H1 (cell line): ENCODE results near the gene CRYBB2. TPM values are rescaled to one million over a fixed set of nuclear protein-coding genes. Genes with fewer than 3 reads are reported as not detected.

Experiments
- CTCF ChIA-PET: fragments of 300-600 bp; sonication (Branson Sonifier 250); formaldehyde crosslinking; loops from one replicate; lab custom pipeline; 2021; ENCODE audit not compliant: partially characterized antibody; lab: Charles Lee
- POLR2A ChIA-PET: fragments of 300-600 bp; sonication (Branson Sonifier 250); formaldehyde crosslinking; loops from one replicate; lab custom pipeline; 2021; ENCODE audit warnings: inconsistent platforms; ENCODE audit not compliant: partially characterized antibody; lab: Charles Lee
- DNase-seq, 2 experiments: peaks; one replicate each; pipeline versions ENCODE4 v3.0.0 to v3.0.0-alpha.2; 2010 to 2022; ENCODE audit warnings: low spot score in 2 of 2, low read depth in 1 of 2, mixed read lengths in 1 of 2
- FAIRE-seq: peaks from 2 replicates; lab custom pipeline; 2011; peaks lifted over from hg19 to GRCh38; lab: Jason Lieb, UNC
- H2AFZ ChIP-seq: 2 replicates; pipeline ENCODE4 v1.8.1; 2012; ENCODE audit warnings: low read length, inconsistent platforms
- H2AK5ac ChIP-seq: 2 replicates; pipeline ENCODE4 v1.6.1; 2013; ENCODE audit warnings: low read depth, low read length
- H2BK120ac ChIP-seq: replicated peaks from 2 replicates; pipeline ENCODE3; 2013; ENCODE audit warnings: low read depth, low read length, inconsistent platforms
- H2BK12ac ChIP-seq: 2 replicates; pipeline ENCODE4 v1.6.1; 2013; ENCODE audit warnings: low read depth, low read length
- H2BK15ac ChIP-seq: 2 replicates; pipeline ENCODE4 v1.6.1; 2013; ENCODE audit warnings: low read length
- H2BK20ac ChIP-seq: 2 replicates; pipeline ENCODE4 v1.6.1; 2013; ENCODE audit warnings: low read length
- H2BK5ac ChIP-seq: 2 replicates; pipeline ENCODE4 v1.6.1; 2013; ENCODE audit warnings: low read depth, low read length
- H3K14ac ChIP-seq: 2 replicates; pipeline ENCODE4 v1.6.1; 2013; ENCODE audit warnings: inconsistent platforms; ENCODE audit not compliant: insufficient read length
- H3K18ac ChIP-seq: 2 replicates; pipeline ENCODE4 v1.6.1; 2013; ENCODE audit warnings: low read length; ENCODE audit errors: extremely low read depth
- H3K23ac ChIP-seq: 2 replicates; pipeline ENCODE4 v1.6.1; 2013; ENCODE audit warnings: inconsistent platforms; ENCODE audit not compliant: insufficient read length
- H3K23me2 ChIP-seq: 2 replicates; pipeline ENCODE4 v1.6.1; 2013; ENCODE audit warnings: low read depth, low read length
- H3K27ac ChIP-seq: 2 replicates; pipeline ENCODE4 v1.6.1; 2011; ENCODE audit warnings: low read depth, low read length, inconsistent platforms
- H3K27me3 ChIP-seq, 4 experiments: replicated peaks in 1 of 4; 1 replicate in 1 of 4; 2 replicates in 3 of 4; pipeline versions ENCODE4 v1.6.1 to v1.8.1; 2011 to 2013; ENCODE audit warnings: low read length in 3 of 4, mild to moderate bottlenecking in 3 of 4, inconsistent platforms in 2 of 4, mixed read lengths in 2 of 4, moderate library complexity in 1 of 4; ENCODE audit not compliant: control insufficient read depth in 3 of 4, insufficient read depth in 3 of 4; ENCODE audit errors: extremely low read depth in 1 of 4
- H3K36me3 ChIP-seq, 4 experiments: 2 replicates each; pipeline versions ENCODE4 v1.6.1 to v1.8.1; 2011 to 2013; ENCODE audit warnings: mild to moderate bottlenecking in 4 of 4, low read length in 3 of 4, moderate library complexity in 2 of 4, control low read depth in 1 of 4, inconsistent platforms in 1 of 4; ENCODE audit not compliant: insufficient read depth in 4 of 4, control insufficient read depth in 2 of 4
- H3K4ac ChIP-seq: replicated peaks from 2 replicates; pipeline ENCODE3; 2013; ENCODE audit warnings: low read length, low read depth, mixed read lengths, inconsistent platforms; ENCODE audit not compliant: insufficient read length
- H3K4me1 ChIP-seq, 4 experiments: replicated peaks in 1 of 4; 1 replicate in 1 of 4; 2 replicates in 3 of 4; pipeline versions ENCODE4 v1.6.1 to v1.8.1; 2011 to 2013; ENCODE audit warnings: low read length in 3 of 4, inconsistent platforms in 2 of 4, mixed read lengths in 1 of 4; ENCODE audit not compliant: insufficient read depth in 4 of 4, control insufficient read depth in 3 of 4
- H3K4me2 ChIP-seq, 2 experiments: 2 replicates each; pipeline versions ENCODE4 v1.6.1 to v1.8.1; 2011 to 2013; ENCODE audit warnings: low read depth in 2 of 2, low read length in 2 of 2, control low read depth in 1 of 2, inconsistent platforms in 1 of 2, mild to moderate bottlenecking in 1 of 2; ENCODE audit not compliant: insufficient read depth in 1 of 2
- H3K4me3 ChIP-seq, 4 experiments: fragments of 200-600, 300-600 bp in 1 of 4; sonication (generic), shearing (Covaris generic), sonication (Bioruptor Twin) in 1 of 4; 2 replicates each; pipeline versions ENCODE4 v1.5.1 to v1.8.1; 2011 to 2016; ENCODE audit warnings: low read length in 4 of 4, low read depth in 3 of 4, control low read depth in 2 of 4, inconsistent platforms in 2 of 4, mild to moderate bottlenecking in 2 of 4, mixed read lengths in 1 of 4, moderate library complexity in 1 of 4; ENCODE audit not compliant: insufficient read depth in 2 of 4; ENCODE audit errors: extremely low read depth in 1 of 4
- H3K56ac ChIP-seq: replicated peaks from 2 replicates; pipeline ENCODE3; 2013; ENCODE audit warnings: low read depth, mild to moderate bottlenecking, mixed read lengths, low read length, inconsistent platforms; ENCODE audit not compliant: insufficient read length
- H3K79me1 ChIP-seq: 2 replicates; pipeline ENCODE4 v1.6.1; 2013; ENCODE audit warnings: low read depth, low read length, control low read depth
- H3K79me2 ChIP-seq, 2 experiments: 2 replicates each; pipeline versions ENCODE4 v1.6.1 to v1.8.1; 2012 to 2013; ENCODE audit warnings: low read length in 2 of 2, mild to moderate bottlenecking in 2 of 2, inconsistent platforms in 1 of 2; ENCODE audit not compliant: insufficient read depth in 2 of 2, control insufficient read depth in 1 of 2
- H3K9ac ChIP-seq, 4 experiments: replicated peaks in 1 of 4; 1 replicate in 1 of 4; 2 replicates in 3 of 4; pipeline versions ENCODE4 v1.6.1 to v1.8.1; 2011 to 2013; ENCODE audit warnings: low read depth in 3 of 4, low read length in 3 of 4, control low read depth in 2 of 4, mild to moderate bottlenecking in 2 of 4, moderate library complexity in 2 of 4, inconsistent platforms in 1 of 4; ENCODE audit errors: extremely low read depth in 1 of 4
- H3K9me3 ChIP-seq, 2 experiments: 2 replicates each; pipeline versions ENCODE4 v1.6.1 to v1.8.1; 2012 to 2013; ENCODE audit warnings: mild to moderate bottlenecking in 2 of 2, moderate library complexity in 2 of 2, control low read depth in 1 of 2, inconsistent platforms in 1 of 2, low read depth in 1 of 2, low read length in 1 of 2, mixed read lengths in 1 of 2; ENCODE audit not compliant: insufficient read depth in 2 of 2
- H4K20me1 ChIP-seq, 2 experiments: replicated peaks in 1 of 2; 2 replicates each; pipeline versions ENCODE3 to v1.8.1; 2011 to 2013; ENCODE audit warnings: inconsistent platforms in 2 of 2, low read length in 2 of 2, mild to moderate bottlenecking in 1 of 2; ENCODE audit not compliant: insufficient read depth in 2 of 2, control insufficient read depth in 1 of 2
- H4K5ac ChIP-seq: 2 replicates; pipeline ENCODE4 v1.6.1; 2013; ENCODE audit warnings: low read length, low read depth, mixed read lengths, inconsistent platforms; ENCODE audit not compliant: insufficient read length
- H4K8ac ChIP-seq: 2 replicates; pipeline ENCODE4 v1.8.0; 2013; ENCODE audit warnings: mild to moderate bottlenecking, moderate library complexity, low read length, inconsistent platforms; ENCODE audit not compliant: insufficient read depth; ENCODE audit errors: extremely low read depth
- H4K91ac ChIP-seq: replicated peaks from 2 replicates; pipeline ENCODE3; 2013; ENCODE audit warnings: low read length, mixed read lengths, inconsistent platforms; ENCODE audit not compliant: insufficient read length
- ATF3 ChIP-seq: IDR thresholded peaks from 2 replicates; pipeline ENCODE4 v1.6.1; 2011; ENCODE audit warnings: low read depth, mild to moderate bottlenecking, low read length; ENCODE audit not compliant: insufficient read depth
- CHD2 ChIP-seq: IDR thresholded peaks from 2 replicates; pipeline ENCODE4 v1.6.1; 2012; ENCODE audit warnings: low read length, improper control_type of control experiment
- EZH2 ChIP-seq: fragments of 200-600 bp; sonication (generic); IDR thresholded peaks from 2 replicates; pipeline ENCODE4 v1.7.1; 2012; ENCODE audit warnings: low read depth, mild to moderate bottlenecking, moderate library complexity, low read length, inconsistent platforms; ENCODE audit not compliant: severe bottlenecking
- KDM1A ChIP-seq: fragments of 200-600, 300-600 bp; sonication (generic); IDR thresholded peaks from 2 replicates; pipeline ENCODE4 v1.7.1; 2016; ENCODE audit warnings: mild to moderate bottlenecking, low read length, borderline replicate concordance
- KDM5A ChIP-seq: fragments of 200-600 bp; IDR thresholded peaks from 2 replicates; pipeline ENCODE4 v1.7.1; 2012; ENCODE audit warnings: mild to moderate bottlenecking, low read length, inconsistent platforms, mixed read lengths
- NRF1 ChIP-seq: IDR thresholded peaks from 2 replicates; pipeline ENCODE4 v1.6.1; 2011; ENCODE audit warnings: mild to moderate bottlenecking, low read depth, low read length, improper control_type of control experiment
- POLR2AphosphoS5 ChIP-seq: IDR thresholded peaks from 2 replicates; pipeline ENCODE4 v1.6.1; 2011; ENCODE audit warnings: low read depth, low read length
- RNF2 ChIP-seq: fragments of 200-900, 300-1000 bp; sonication (generic); IDR thresholded peaks from 2 replicates; pipeline ENCODE4 v1.7.1; 2016; ENCODE audit warnings: borderline replicate concordance, low read depth, mild to moderate bottlenecking, antibody characterized with exemption, low read length; ENCODE audit not compliant: poor library complexity, severe bottlenecking; ENCODE audit errors: missing control alignments
- SIRT6 ChIP-seq: IDR thresholded peaks from one replicate; pipeline ENCODE4 v1.7.1; 2012; ENCODE audit warnings: low read length, inconsistent platforms
- SIX5 ChIP-seq: IDR thresholded peaks from 2 replicates; pipeline ENCODE4 v1.6.1; 2011; ENCODE audit warnings: mild to moderate bottlenecking, low read depth, low read length
- TAF7 ChIP-seq: optimal IDR thresholded peaks from 2 replicates; pipeline ENCODE3; 2011; ENCODE audit warnings: low read depth, mild to moderate bottlenecking, inconsistent platforms, low read length, moderate library complexity, borderline replicate concordance
- TCF12 ChIP-seq: IDR thresholded peaks from 2 replicates; pipeline ENCODE4 v1.6.1; 2011; ENCODE audit warnings: low read depth, mild to moderate bottlenecking, low read length
- TEAD4 ChIP-seq: IDR thresholded peaks from 2 replicates; pipeline ENCODE4 v1.6.1; 2012; ENCODE audit warnings: low read depth, low read length, inconsistent platforms, mixed read lengths
- YY1 ChIP-seq: IDR thresholded peaks from 2 replicates; pipeline ENCODE4 v1.6.1; 2011; ENCODE audit warnings: low read depth, mild to moderate bottlenecking, low read length
- ZNF274 ChIP-seq: IDR thresholded peaks from 2 replicates; pipeline ENCODE4 v1.7.0; 2012; ENCODE audit warnings: low read length, borderline replicate concordance; ENCODE audit errors: extremely low read depth
- WGBS, 2 experiments: shearing (Covaris generic) in 1 of 2; methylation state at CpG; one replicate each; pipeline versions ENCODE4 v1.1.6 to v1.1.7; 2013 to 2015; ENCODE audit warnings: low lambda C conversion rate in 2 of 2, mixed read lengths in 2 of 2, inconsistent platforms in 1 of 2, low coverage in 1 of 2, missing lambda C conversion rate in 1 of 2; ENCODE audit not compliant: insufficient replicate concordance in 2 of 2, insufficient coverage in 1 of 2, insufficient read length in 1 of 2; ENCODE audit errors: extremely low coverage in 1 of 2, missing lambda C conversion rate in 1 of 2; 5-methylcytosine and 5-hydroxymethylcytosine counted together
- polyA plus RNA-seq, 7 experiments: library from polyadenylated mRNA; depleted of rRNA in 3 of 7; stranded (reverse) in 5 of 7; unstranded in 2 of 7; fragments of >200 nt in 5 of 7; fragments of 200-250 nt in 2 of 7; gene quantifications; 1 replicate in 5 of 7; 2 replicates in 1 of 7; 4 replicates in 1 of 7; pipeline versions ENCODE4 v1.2.1 to v1.2.3, GENCODE V29; 2011 to 2013; ENCODE audit warnings: missing spikeins in 2 of 7, mixed read lengths in 2 of 7
- total RNA-seq: library from RNA; stranded (reverse); fragmentation: NEBNext Ultra II Directional; extraction: Animal tissue kit (Norgen Biotek cat#: 25700); gene quantifications from 2 replicates; pipeline ENCODE4 v1.2.1, GENCODE V29; 2021

Gene CRYBB2
- total and polyA plus RNA-seq, 2 of the 8 experiments (the other 6 are each of a cell fraction or from before 2014, with no cell fraction given), result 0.12 TPM; not detected in 1

GRCh38 chr22:25206998-25207397 is 12.4 kb upstream of the CRYBB2 start:
- Histone ChIP-seq H2BK12ac (no peak overlapping the region), H2BK120ac (no peak overlapping the region), H4K5ac (no peak overlapping the region), H3K9ac (no peak overlapping the region), H3K27me3 (no peaks in the 10 kb centered on the region), H3K4me3 (no peak overlapping the region), H3K23ac (no peak overlapping the region), H3K4me1 (peaks cover 0 to 2% (median 1%) of the 10 kb centered on the region in 4 experiments; a peak in 3 of 7 replicates), H3K56ac (no peak overlapping the region), H3K14ac (no peak overlapping the region), H2BK5ac (no peak overlapping the region), H4K8ac (no peak overlapping the region; the same call in 1 of the 2 replicates), H3K9me3 (no peaks in the 10 kb centered on the region), H4K20me1 (no peaks in the 10 kb centered on the region), H4K91ac (no peak overlapping the region), H3K23me2 (peaks cover 4% of the 10 kb centered on the region; the same call in 1 of the 2 replicates), H2BK15ac (no peak overlapping the region), H3K4ac (no peak overlapping the region), H2AFZ (no peak overlapping the region), H3K79me2 (no peaks in the 10 kb centered on the region), H2AK5ac (no peak overlapping the region), H3K18ac (no peak overlapping the region), H3K4me2 (no peak overlapping the region), H2BK20ac (no peak overlapping the region), H3K79me1 (no peaks in the 10 kb centered on the region), H3K27ac (no peak overlapping the region), H3K36me3 (no peaks in the 10 kb centered on the region)
- POLR2A ChIA-PET, result no interaction called here
- WGBS, 2 experiments, result 93% methylated on average over 19 of the region's 21 CpGs; no CpG with 5 or more reads in 1 of the 2 experiments
- CTCF ChIA-PET, result interaction anchor here (1.4 to 2.4 kb wide), 2 partner anchors 42 to 127 kb away, joined by 3 to 9 read pairs; no protein-coding TSS in a partner anchor
- DNase-seq (no peak), FAIRE-seq (no peak)
- TF ChIP-seq EZH2, result no peak
- TF ChIP-seq KDM1A, result no peak
- TF ChIP-seq CHD2, result no peak
- no peak for TF ChIP-seq NRF1
- no peak for TF ChIP-seq SIRT6
- no peak for TF ChIP-seq RNF2
- TF ChIP-seq ATF3, result no peak
- TF ChIP-seq TAF7, result no peak
- no peak for TF ChIP-seq TCF12
- TF ChIP-seq TEAD4, result no peak
- TF ChIP-seq YY1, result no peak
- TF ChIP-seq SIX5, result no peak
- TF ChIP-seq KDM5A, result no peak
- TF ChIP-seq POLR2AphosphoS5, result no peak
- TF ChIP-seq ZNF274, result no peak
